Osteocyte (in vitro differentiated cells): ENCODE measurements around the gene FBXO48. TPM values are rescaled to one million over a fixed set of nuclear protein-coding genes. Genes with fewer than 3 reads are reported as not detected.

Source experiments
- DNase-seq: peaks from one replicate; pipeline ENCODE4 v3.0.0; 2021; ENCODE audit warnings: mixed read lengths; ENCODE audit not compliant: unreplicated experiment; ENCODE audit errors: extremely low spot score
- H3K27ac Mint-ChIP-seq: one replicate; pipeline ENCODE4 v1.8.0; 2021; ENCODE audit warnings: mild to moderate bottlenecking, mixed read lengths; ENCODE audit not compliant: unreplicated experiment
- H3K27me3 Mint-ChIP-seq: one replicate; pipeline ENCODE4 v1.8.0; 2021; ENCODE audit warnings: mixed read lengths; ENCODE audit not compliant: unreplicated experiment
- H3K36me3 Mint-ChIP-seq: one replicate; pipeline ENCODE4 v1.8.0; 2021; ENCODE audit warnings: mixed read lengths; ENCODE audit not compliant: unreplicated experiment
- H3K4me1 Mint-ChIP-seq: one replicate; pipeline ENCODE4 v1.8.0; 2021; ENCODE audit warnings: mixed read lengths; ENCODE audit not compliant: unreplicated experiment
- H3K4me3 Mint-ChIP-seq: one replicate; pipeline ENCODE4 v1.8.0; 2021; ENCODE audit warnings: mild to moderate bottlenecking, moderate library complexity, mixed read lengths; ENCODE audit not compliant: unreplicated experiment
- H3K9me3 Mint-ChIP-seq: one replicate; pipeline ENCODE4 v1.8.0; 2021; ENCODE audit warnings: mixed read lengths; ENCODE audit not compliant: unreplicated experiment
- CTCF ChIP-seq: fragments of 200-600 bp; sonication (generic); IDR thresholded peaks from 2 replicates; pipeline ENCODE4 v1.5.0; 2021; ENCODE audit warnings: antibody characterized with exemption, mild to moderate bottlenecking, moderate library complexity
- total RNA-seq: library from RNA; stranded (reverse); gene quantifications from 2 replicates; pipeline ENCODE4 v1.2.1, GENCODE V29; 2021

Gene FBXO48
- total RNA-seq, 1 donor from 2014 or later = 0.81 TPM

DNA sequence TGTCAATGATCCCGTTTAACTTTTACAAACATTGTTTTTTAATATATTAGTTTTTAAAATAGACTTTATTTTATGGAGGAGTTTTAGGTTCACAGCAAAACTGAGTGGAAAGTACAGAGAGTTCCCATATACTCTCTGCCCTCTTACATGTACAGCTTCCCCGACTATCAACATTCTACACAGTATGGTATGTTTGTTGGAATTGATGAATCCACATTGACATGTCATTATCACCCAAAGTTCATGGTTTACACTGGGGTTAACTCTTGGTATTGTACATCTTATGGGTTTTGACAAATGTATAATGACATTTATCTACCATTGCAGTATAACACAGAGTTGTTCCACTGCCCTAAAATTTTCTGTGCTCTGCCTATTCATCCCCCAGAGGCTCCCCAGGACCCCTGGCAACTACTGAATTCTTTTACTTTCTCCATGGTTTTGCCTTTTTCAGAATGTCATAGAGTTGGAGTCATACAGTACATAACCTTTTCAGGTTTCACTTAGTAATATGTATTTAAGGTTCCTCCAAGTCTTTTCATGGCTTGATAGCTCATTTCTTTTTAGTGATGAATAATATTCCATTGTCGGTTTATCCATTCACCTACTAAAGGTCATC lies 5.8 kb upstream of the FBXO48 start:
- Mint-ChIP-seq H3K4me1 (peaks cover 8% of the 10 kb centered on the region), H3K36me3 (no peaks in the 10 kb centered on the region), H3K4me3 (no peak overlapping the region), H3K27me3 (no peaks in the 10 kb centered on the region), H3K9me3 (no peaks in the 10 kb centered on the region), H3K27ac (no peak overlapping the region)
- no peak for TF ChIP-seq CTCF
- DNase-seq = no peak

- no peak for DNase-seq
- peaks cover 13% of the 10 kb centered on the region for H3K4me1 Mint-ChIP-seq
- no peak overlapping the region for H3K27ac Mint-ChIP-seq
- H3K36me3 Mint-ChIP-seq = no peaks in the 10 kb centered on the region
- H3K4me3 Mint-ChIP-seq = no peak overlapping the region
- TF ChIP-seq CTCF = no peak
- H3K9me3 Mint-ChIP-seq = no peaks in the 10 kb centered on the region
- no peaks in the 10 kb centered on the region for H3K27me3 Mint-ChIP-seq
These were observed 4.3 kb upstream of the FBXO48 start for GRCh38 chr2:68471385-68471784.

DNA sequence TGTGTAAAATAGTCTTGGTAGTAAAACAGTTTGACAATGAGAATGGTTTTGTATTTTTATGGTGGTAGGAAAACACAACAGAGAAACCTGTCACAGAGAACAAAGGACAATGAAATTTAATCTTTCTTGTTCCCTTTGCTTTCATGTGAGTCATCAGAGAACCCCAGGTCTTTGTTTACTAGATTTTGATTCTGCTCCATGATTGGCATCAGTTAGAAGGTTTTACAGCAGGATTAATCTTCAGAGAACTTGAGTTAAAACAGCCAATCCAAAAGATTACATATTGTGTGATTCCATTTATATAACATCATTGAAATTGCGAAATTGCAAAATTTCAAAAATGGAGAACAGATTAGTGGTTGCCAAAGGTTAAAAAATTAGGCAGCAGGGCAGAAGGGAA lies 2.8 kb upstream of the FBXO48 start:
- Mint-ChIP-seq H3K4me1 (peaks cover 22% of the 10 kb centered on the region), H3K9me3 (no peaks in the 10 kb centered on the region), H3K4me3 (no peak overlapping the region), H3K27ac (no peak overlapping the region), H3K27me3 (no peaks in the 10 kb centered on the region), H3K36me3 (no peaks in the 10 kb centered on the region)
- TF ChIP-seq CTCF = no peak
- no peak for DNase-seq

GRCh38 chr2:68468801-68469200 lies 1.7 kb upstream of the FBXO48 start:
- Mint-ChIP-seq H3K4me3 (peak overlapping the region; percentile 96), H3K36me3 (no peaks in the 10 kb centered on the region), H3K9me3 (no peaks in the 10 kb centered on the region), H3K27me3 (no peaks in the 10 kb centered on the region), H3K27ac (no peak overlapping the region), H3K4me1 (peaks cover 22% of the 10 kb centered on the region)
- no peak for TF ChIP-seq CTCF
- no peak for DNase-seq

- peak overlapping the region; percentile 94 for H3K27ac Mint-ChIP-seq
- peak overlapping the region; percentile 96 for H3K4me3 Mint-ChIP-seq
- no peaks in the 10 kb centered on the region for H3K9me3 Mint-ChIP-seq
- H3K4me1 Mint-ChIP-seq = peaks cover 22% of the 10 kb centered on the region
- TF ChIP-seq CTCF = no peak
- H3K27me3 Mint-ChIP-seq = no peaks in the 10 kb centered on the region
- H3K36me3 Mint-ChIP-seq = no peaks in the 10 kb centered on the region
- no peak for DNase-seq
These were observed 367 bp downstream of the FBXO48 start for GRCh38 chr2:68466778-68467076.
